SK-MEL-5 (cell line): ENCODE data around the gene TAS1R3. TPM values are rescaled to one million over a fixed set of nuclear protein-coding genes. Genes with fewer than 3 reads are reported as not detected.

ENCODE experiments used
- DNase-seq: peaks from one replicate; pipeline ENCODE4 v3.0.0-alpha.2; 2016; ENCODE audit warnings: low read depth, low spot score
- in situ Hi-C: cut with HindIII; loops from 2 replicates; pipeline ENCODE4 v1.10.0; 2016; ENCODE audit warnings: low sequenced_read_pairs, high pct_unique_total_duplicates, low pct_unique_long_range_greater_than_20kb
- small RNA-seq, 2 experiments: library from RNA; depleted of rRNA; stranded (forward); fragments of <200 nt; gene quantifications; one replicate each; pipeline ENCODE3, GENCODE V24; 2014
- total RNA-seq: library from RNA; depleted of rRNA; stranded (reverse); fragments of >200 nt; shearing (Covaris generic); gene quantifications from 2 replicates; pipeline ENCODE4 v1.2.3, GENCODE V29; 2014; rRNA removed

Gene TAS1R3
- total RNA-seq, 1 experiment from 2014 or later, result not detected

GRCh38 chr1:1370771-1371300 lies 39.8 kb downstream of the TAS1R3 start:
- in situ Hi-C loops, result no loop called here
- no peak for DNase-seq

- in situ Hi-C loops, result no loop called here
- no peak for DNase-seq
Observed at GRCh38 chr1:1371364-1371745, 40.3 kb downstream of the TAS1R3 start.

- peak; percentile 44 for DNase-seq
- in situ Hi-C loops, result no loop called here
Observed at GRCh38 chr1:1371746-1372711, 40.9 kb downstream of the TAS1R3 start.

GRCh38 chr1:1373051-1373814 lies 42.2 kb downstream of the TAS1R3 start:
- no peak for DNase-seq
- in situ Hi-C loops, result no loop called here

- in situ Hi-C loops, result no loop called here
- no peak for DNase-seq
Observed at GRCh38 chr1:1373815-1374588, 42.9 kb downstream of the TAS1R3 start.

- DNase-seq, result peak; percentile 40
- in situ Hi-C loops, result no loop called here
Observed at GRCh38 chr1:1374589-1374928, 43.5 kb downstream of the TAS1R3 start.

- in situ Hi-C loops, result no loop called here
- peak; percentile 99 for DNase-seq
Observed at GRCh38 chr1:1374929-1375662, 44.0 kb downstream of the TAS1R3 start, which contains the start of gene AURKAIP1. Gene AURKAIP1, minus strand, starts transcription at chr1:1375207. Its CDS starts 451 bp downstream, at chr1:1374756.

GRCh38 chr1:1376551-1377226 lies 45.6 kb downstream of the TAS1R3 start:
- in situ Hi-C loops, result no loop called here

GRCh38 chr1:1377540-1378205 lies 46.6 kb downstream of the TAS1R3 start:
- DNase-seq, result no peak
- in situ Hi-C loops, result no loop called here

More at GRCh38 chr1:1376551-1377226, 45.6 kb downstream of the TAS1R3 start:
- DNase-seq, result no peak

- in situ Hi-C loops, result no loop called here
- no peak for DNase-seq
Observed at GRCh38 chr1:1380860-1381259, 49.8 kb downstream of the TAS1R3 start.

GRCh38 chr1:1381294-1381693 lies 50.2 kb downstream of the TAS1R3 start:
- DNase-seq, result no peak
- in situ Hi-C loops, result no loop called here

Small RNAs within 50 kb of the gene (small RNA-seq; reads per million reads assigned to genes)
- 0 reads per million in 2 experiments for gene MIR6726

Other genes starting within 250 kb of the TAS1R3 start
- gene C1orf159, start 215.2 kb upstream of the TAS1R3 start, total RNA-seq, result 9.4 and 10.0 TPM in 2 replicates
- gene TTLL10, start 157.4 kb upstream of the TAS1R3 start, total RNA-seq, result not detected in 2 replicates
- not detected in 2 replicates for gene TNFRSF18, start 124.7 kb upstream of the TAS1R3 start, total RNA-seq
- not detected in 2 replicates for gene TNFRSF4, start 117.1 kb upstream of the TAS1R3 start, total RNA-seq
- 94.2 and 97.3 TPM in 2 replicates for gene SDF4, start 99.3 kb upstream of the TAS1R3 start, total RNA-seq
- 25.9 and 29.0 TPM in 2 replicates for gene B3GALT6, start 99.0 kb upstream of the TAS1R3 start, total RNA-seq
- not detected in 2 replicates for gene C1QTNF12, start 84.6 kb upstream of the TAS1R3 start, total RNA-seq
- gene UBE2J2, start 57.4 kb upstream of the TAS1R3 start, total RNA-seq, result 37.8 and 41.9 TPM in 2 replicates
- gene SCNN1D, start 50.8 kb upstream of the TAS1R3 start, total RNA-seq, result 0.71 and 1.3 TPM in 2 replicates
- gene ACAP3, start 23.4 kb upstream of the TAS1R3 start, total RNA-seq, result 14.2 and 14.5 TPM in 2 replicates
- gene PUSL1, start 22.7 kb upstream of the TAS1R3 start, total RNA-seq, result 9.9 and 15.5 TPM in 2 replicates
- 60.1 and 63.5 TPM in 2 replicates for gene INTS11, start 6.6 kb upstream of the TAS1R3 start, total RNA-seq
- 19.6 and 22.2 TPM in 2 replicates for gene CPTP, start 6.5 kb upstream of the TAS1R3 start, total RNA-seq
- 41.4 and 42.8 TPM in 2 replicates for gene DVL1, start 18.1 kb downstream of the TAS1R3 start, total RNA-seq
- 0.08 TPM in 1 of 2 replicates, not detected in the other for gene MXRA8, start 27.3 kb downstream of the TAS1R3 start, total RNA-seq
- gene AURKAIP1, start 43.9 kb downstream of the TAS1R3 start, total RNA-seq, result 136 and 146 TPM in 2 replicates
- gene CCNL2, start 68.1 kb downstream of the TAS1R3 start, total RNA-seq, result 67.7 and 78.7 TPM in 2 replicates
- gene MRPL20, start 76.0 kb downstream of the TAS1R3 start, total RNA-seq, result 112 and 124 TPM in 2 replicates
- gene ANKRD65, start 90.0 kb downstream of the TAS1R3 start, total RNA-seq, result not detected in 2 replicates
- 11.7 and 15.3 TPM in 2 replicates for gene VWA1, start 104.4 kb downstream of the TAS1R3 start, total RNA-seq
- gene ATAD3C, start 118.4 kb downstream of the TAS1R3 start, total RNA-seq, result 0.05 TPM in 1 of 2 replicates, not detected in the other
- 31.3 and 36.3 TPM in 2 replicates for gene ATAD3B, start 140.5 kb downstream of the TAS1R3 start, total RNA-seq
- gene ATAD3A, start 180.9 kb downstream of the TAS1R3 start, total RNA-seq, result 32.1 and 36.5 TPM in 2 replicates
- 0.29 TPM in 1 of 2 replicates, not detected in the other for gene TMEM240, start 209.3 kb downstream of the TAS1R3 start, total RNA-seq
- gene SSU72, start 243.6 kb downstream of the TAS1R3 start, total RNA-seq, result 56.5 TPM in 2 replicates